ENCODE measurements around the gene BCL6B. TPM values are rescaled to one million over a fixed set of nuclear protein-coding genes. Genes with fewer than 3 reads are reported as not detected.
"Not testable (repeated sequence)": the region's sequence is repeated elsewhere in the genome, so short reads cannot be mapped to it uniquely, and the experiment has no call there.

BCL6B gene
- total RNA-seq, 1 experiment from 2014 or later, result 11.4 TPM

- TF ChIP-seq NR1H2 (CRISPR knock-in tag; IDR thresholded peaks at IDR 0.05) (no peak), TEAD1 (CRISPR knock-in tag; IDR thresholded peaks at IDR 0.05) (no peak), AFF4 (CRISPR knock-in tag; IDR thresholded peaks at IDR 0.05; ENCODE audit: borderline replicate concordance) (no peak), AR (CRISPR knock-in tag; IDR thresholded peaks at IDR 0.05) (no peak)
These were observed 23.4 kb downstream of the BCL6B start (continued) for GRCh38 chr17:7046127-7046724.

- DNase-seq (ENCODE audit: low spot score); ATAC-seq; H3K27ac Mint-ChIP-seq; H3K4me1 Mint-ChIP-seq; H3K9me3 Mint-ChIP-seq; H3K36me3 Mint-ChIP-seq: not testable (repeated sequence)
- H3K27me3 Mint-ChIP-seq (ENCODE audit: low read depth), result peaks cover 51% of the 10 kb centered on the region
- POLR2A ChIA-PET, result interaction anchor here (0.7 kb wide), 1 partner anchor 131 kb away, joined by 3 read pairs; no protein-coding TSS in a partner anchor
- CTCF ChIA-PET, result interaction anchor here (1.0 to 3.9 kb wide), 29 partner anchors 11 to 537 kb away, joined by 3 to 104 read pairs (median 6); partner anchors contain the start of genes ACADVL, ASGR2, BCL6B and DLG4
- TF ChIP-seq USF1 (CRISPR knock-in tag; IDR thresholded peaks at IDR 0.05) (peak; percentile 86), USF2 (CRISPR knock-in tag; IDR thresholded peaks at IDR 0.05) (peak; percentile 88)
- H3K4me3 Mint-ChIP-seq, result peak overlapping the region; percentile 80
These were observed 24.0 kb downstream of the BCL6B start for GRCh38 chr17:7046725-7047397.

- no peak for ATAC-seq
- no peak for TF ChIP-seq OVOL2 (CRISPR knock-in tag; IDR thresholded peaks at IDR 0.05; ENCODE audit: borderline replicate concordance)
- no peak for TF ChIP-seq IRF2 (CRISPR knock-in tag; IDR thresholded peaks at IDR 0.05; ENCODE audit: borderline replicate concordance, low read depth)
- no peak for TF ChIP-seq CDX4 (CRISPR knock-in tag; IDR thresholded peaks at IDR 0.05; ENCODE audit: borderline replicate concordance)
- no peak for TF ChIP-seq FOXK1 (CRISPR knock-in tag; IDR thresholded peaks at IDR 0.05)
- no peak for TF ChIP-seq ETV6 (CRISPR knock-in tag; IDR thresholded peaks at IDR 0.05)
- TF ChIP-seq ATF6 (CRISPR knock-in tag; IDR thresholded peaks at IDR 0.05), result no peak
- no peak for TF ChIP-seq ZNF138 (CRISPR knock-in tag; conservative IDR thresholded peaks at IDR 0.05)
- no peak for TF ChIP-seq RELA (CRISPR knock-in tag; IDR thresholded peaks at IDR 0.05; ENCODE audit: borderline replicate concordance)
- no peak for TF ChIP-seq ESRRA (CRISPR knock-in tag; IDR thresholded peaks at IDR 0.05; ENCODE audit: borderline replicate concordance)
- Mint-ChIP-seq H3K4me1 (peaks cover 9% of the 10 kb centered on the region), H3K36me3 (no peaks in the 10 kb centered on the region), H3K27ac (no peak overlapping the region), H3K27me3 (ENCODE audit: low read depth) (peaks cover 48% of the 10 kb centered on the region), H3K9me3 (no peaks in the 10 kb centered on the region), H3K4me3 (peak overlapping the region; percentile 20; the same call in 1 of the 2 replicates)
- ChIA-PET CTCF (interaction anchor here (0.7 to 1.1 kb wide), 3 partner anchors 58 to 600 kb away, joined by 3 to 9 read pairs (median 3); no protein-coding TSS in a partner anchor), POLR2A (interaction anchor here (0.7 kb wide), 1 partner anchor 11 kb away, joined by 3 read pairs; no protein-coding TSS in a partner anchor)
- DNase-seq (ENCODE audit: low spot score), result no peak
These were observed 24.7 kb downstream of the BCL6B start for GRCh38 chr17:7047566-7047965.

Data from WTC11 (cell line).